Stimulated activated CD8-positive, alpha-beta memory T cell treated with anti-CD3 and anti-CD28 coated beads, Interleukin-2, amount 100 ng/mL, for 48 hours (primary cell): ENCODE measurements around the gene CFAP20.

Experiments used
- DNase-seq, 2 donors: peaks; one replicate each; pipeline ENCODE4 v3.0.0-alpha.2; 2020; ENCODE audit warnings: low read depth in 2 of 2

The CFAP20 gene

DNA sequence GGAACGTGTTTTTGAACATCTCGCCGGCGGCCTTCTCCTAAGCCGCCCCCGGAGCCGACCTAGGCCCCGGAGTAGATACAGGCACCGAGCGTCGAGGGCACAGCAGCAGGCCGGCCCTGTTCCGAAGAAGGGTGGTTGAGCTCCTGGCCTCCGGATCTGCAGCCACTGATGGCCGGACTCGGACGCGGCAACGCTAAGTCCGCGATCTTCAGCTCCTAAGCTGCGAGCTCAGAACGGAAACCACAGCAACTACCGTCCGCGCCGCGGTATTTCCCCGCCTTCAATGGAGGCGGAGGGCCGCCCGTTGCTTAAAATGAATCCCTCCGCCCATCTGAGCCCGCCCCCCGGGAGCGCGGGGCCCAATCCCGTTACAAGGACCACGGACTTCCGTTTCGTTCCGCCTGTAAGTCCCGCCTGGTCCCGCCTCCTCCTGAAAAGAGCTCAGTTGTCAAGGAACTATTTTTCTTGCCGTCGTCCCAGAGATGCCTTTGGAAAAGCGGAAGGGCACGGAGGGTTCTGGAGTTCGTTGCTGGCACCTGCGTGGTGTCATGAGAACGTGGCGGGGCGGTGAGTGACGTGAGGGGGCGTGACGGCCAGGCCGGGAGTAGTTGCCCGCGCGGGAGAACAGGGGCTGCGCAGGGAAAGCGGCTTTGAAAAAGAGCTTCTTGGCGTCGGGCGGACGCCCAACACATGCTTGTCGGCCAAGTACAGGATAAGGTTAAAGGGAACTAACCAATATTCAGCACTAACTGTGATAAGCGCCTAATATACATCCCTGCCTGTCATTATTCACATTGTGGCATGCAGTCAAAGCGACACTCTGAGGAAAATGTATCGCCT, at the start of gene CFAP20:
Gene CFAP20 (minus strand): TSS at position 285 of the 840 bp plus-strand sequence. CDS start 266 bp downstream, at position 19.
- peak; percentile 94 to 95 for DNase-seq

DNA sequence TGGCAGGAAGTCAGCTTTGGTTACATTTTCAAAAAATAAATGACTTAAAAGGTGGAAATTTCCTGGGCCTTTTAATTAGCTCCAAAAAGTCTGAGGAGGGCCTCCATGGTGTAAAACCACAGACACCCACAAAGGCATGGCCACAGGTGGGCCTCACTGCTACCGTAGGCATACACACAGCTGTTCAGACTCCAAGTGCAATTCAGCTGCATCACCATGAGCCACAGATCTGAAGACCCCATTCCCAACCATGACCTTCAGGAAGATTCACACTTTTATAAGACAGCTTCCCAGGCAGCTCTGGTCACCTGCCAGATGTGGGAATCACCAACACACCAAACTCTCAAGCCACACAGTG, 48.2 kb upstream of the CFAP20 start:
- DNase-seq, result no peak

DNA sequence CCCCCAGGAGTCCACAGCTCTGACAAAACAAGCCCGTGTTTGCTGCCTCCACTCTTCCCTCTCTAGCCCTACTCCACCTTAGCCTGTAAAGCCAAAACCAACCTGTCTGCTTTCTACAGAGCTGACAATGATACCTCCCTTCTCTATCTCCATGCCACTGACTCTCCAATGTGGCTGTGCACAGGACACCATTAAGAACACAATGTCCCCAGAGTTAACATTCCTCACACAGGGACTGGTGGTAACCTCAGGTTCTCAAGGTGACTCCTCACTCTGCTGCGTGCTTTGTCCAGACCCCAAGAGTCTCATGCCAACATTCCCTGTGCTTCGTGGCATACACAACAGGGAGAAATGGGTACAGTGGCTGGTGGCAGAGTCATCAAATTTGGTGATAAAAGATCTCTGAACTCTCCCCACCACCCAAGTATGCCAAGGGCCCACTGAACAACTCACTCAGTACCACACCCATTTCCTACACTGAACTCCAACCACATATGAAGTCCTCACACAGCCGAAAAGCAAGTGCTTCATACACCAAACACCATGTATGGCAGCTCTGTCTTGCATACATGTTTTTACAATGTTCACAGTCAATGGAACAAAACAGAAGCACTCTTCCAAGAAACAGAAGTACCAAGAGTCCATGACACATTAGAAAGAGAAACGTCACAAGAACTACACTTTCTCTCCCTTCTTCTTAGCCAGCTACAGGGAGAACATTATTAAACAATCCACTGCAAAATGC, 47.6 kb upstream of the CFAP20 start:
- no peak for DNase-seq

DNA sequence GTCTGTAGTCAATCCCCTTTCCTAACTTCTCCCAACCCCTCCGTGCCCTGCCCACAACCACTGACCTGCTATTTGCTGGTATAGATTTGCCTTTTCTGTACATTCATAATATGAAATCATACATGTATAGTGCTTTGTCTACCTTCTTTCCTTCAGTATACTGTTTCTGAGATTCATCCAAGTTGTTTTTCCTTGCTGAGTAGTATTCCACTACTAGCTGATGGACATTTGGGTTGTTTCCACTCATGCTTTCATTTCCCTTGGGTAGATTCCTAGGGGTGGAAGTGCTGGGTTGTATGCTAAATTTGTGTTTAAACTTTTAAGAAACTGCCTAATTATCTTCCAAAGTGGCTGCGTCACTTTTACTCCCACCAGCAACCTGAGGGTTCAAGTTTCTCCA, 41.0 kb upstream of the CFAP20 start:
- DNase-seq, result no peak

DNA sequence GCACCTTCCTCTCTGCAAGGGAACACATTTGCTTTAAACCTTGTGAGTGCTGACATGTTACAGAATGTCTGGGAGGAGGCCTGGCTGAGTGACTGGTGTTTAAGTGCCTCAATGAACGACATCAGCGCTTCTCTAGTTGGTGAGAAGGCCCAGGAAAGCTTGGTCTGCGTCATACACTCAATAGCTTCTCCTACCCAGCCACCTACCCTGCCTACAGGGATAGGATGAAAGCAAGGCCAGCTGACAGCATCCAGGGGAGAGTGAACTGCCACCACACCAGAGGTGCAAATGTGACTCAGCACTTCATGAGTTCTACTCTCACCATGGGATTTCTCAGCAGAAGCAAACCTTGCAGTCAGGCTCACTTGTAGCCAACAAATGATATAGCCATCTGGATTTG, 31.7 kb upstream of the CFAP20 start:
- DNase-seq, result no peak

DNA sequence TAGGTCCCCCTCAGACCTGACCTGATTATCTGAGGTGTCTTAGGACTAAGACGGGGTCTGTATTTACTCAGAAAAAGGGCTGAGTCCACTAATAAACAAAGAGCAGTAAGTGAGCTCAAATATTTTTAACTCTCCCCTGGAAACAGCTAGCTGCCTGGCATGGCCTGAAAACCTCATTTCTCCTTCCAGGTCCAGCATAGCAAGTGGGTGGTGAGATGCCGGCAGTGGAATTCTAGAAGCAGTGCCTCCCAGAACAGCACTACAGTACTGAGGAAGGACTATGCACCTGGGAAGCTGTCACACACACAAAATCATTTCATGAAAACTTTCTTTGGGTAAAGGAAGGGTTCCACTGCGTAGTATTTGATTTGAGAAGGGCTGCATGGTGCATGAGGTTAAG, 29.5 kb upstream of the CFAP20 start:
- DNase-seq, result no peak

DNA sequence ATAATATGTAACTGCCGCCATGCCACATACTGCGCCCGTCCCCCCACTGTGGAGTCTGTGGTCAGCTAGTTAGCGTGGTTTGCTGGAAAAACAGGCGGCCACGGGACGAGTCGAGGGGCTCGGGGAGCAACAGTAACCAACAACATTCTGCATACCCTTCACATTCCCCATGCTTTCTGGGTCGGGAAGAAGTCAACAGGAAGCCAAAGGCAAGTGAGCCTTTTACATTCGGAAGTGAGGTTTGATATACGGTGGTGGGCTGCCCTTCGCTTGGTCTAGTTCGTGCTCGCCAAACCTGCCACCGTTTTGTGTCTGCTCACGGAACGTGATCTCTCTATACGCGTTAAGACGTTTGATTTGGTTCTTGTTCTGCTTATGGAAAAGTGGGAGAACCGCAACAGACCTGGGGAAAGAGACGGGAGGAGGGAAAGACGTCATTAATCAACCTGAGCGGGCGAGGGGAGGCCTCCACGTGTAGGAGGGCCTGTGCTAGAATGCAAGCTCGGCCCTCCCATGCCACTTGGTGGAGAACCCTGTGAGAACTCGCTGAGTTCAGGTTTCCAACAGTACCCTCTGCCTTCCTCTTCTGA, 28.9 kb upstream of the CFAP20 start:
- no peak for DNase-seq

DNA sequence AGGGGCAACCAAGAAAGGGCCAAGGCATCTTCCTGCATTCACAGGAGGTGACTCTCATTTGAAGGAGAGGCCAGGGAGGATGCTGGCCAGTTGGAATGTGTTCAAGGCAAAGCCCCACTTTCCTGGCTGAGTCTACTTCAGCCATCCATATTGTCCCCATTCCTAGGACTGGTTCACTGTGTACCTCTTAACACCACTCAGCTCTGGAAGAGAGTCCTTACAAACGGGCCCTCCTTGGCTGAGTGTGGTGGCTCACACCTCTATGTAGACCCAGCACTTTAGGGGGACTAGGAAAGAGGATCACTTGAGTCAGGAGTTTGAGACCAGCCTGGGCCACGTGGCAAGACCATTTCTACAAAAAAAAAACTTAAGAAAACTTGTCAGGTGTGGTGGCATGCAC, 28.1 kb upstream of the CFAP20 start:
- DNase-seq, result no peak

DNA sequence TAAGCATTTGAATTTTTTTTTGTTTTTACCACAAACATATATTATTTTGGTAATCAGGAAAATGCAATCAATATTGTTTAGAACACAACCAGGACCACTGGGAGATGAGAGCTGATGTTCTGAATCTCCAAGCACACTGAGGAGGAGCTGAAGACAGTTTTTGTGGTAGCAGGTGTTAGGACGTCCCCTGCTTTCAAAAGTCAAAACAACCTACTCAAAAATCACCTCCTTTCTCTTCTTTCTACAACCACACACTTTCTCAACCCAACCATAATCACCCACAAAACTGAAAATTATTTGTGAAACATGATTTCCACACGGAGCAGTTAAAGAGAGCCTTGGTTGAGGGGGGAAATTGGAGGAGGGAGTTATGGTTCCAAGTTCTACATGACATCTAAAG, 26.7 kb upstream of the CFAP20 start:
- DNase-seq, result no peak

DNA sequence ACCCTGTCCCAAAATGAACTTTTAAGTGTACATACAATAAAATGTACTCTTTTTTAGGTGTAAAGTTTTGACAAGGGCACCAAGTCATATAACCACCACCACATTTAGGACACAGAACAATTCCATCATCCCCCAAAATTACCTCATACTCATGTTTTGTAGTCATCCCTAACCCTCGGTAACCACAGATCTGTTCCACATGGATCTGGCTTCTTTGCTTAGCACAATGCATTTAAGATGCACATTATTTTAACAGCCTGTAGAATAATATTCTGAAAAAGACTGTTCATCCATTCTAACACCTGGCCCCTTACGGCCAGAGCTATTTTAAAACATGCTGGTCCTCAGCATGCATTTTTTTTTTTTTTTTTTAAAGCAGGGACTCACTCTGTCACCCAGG, 25.2 kb upstream of the CFAP20 start:
- no peak for DNase-seq

DNA sequence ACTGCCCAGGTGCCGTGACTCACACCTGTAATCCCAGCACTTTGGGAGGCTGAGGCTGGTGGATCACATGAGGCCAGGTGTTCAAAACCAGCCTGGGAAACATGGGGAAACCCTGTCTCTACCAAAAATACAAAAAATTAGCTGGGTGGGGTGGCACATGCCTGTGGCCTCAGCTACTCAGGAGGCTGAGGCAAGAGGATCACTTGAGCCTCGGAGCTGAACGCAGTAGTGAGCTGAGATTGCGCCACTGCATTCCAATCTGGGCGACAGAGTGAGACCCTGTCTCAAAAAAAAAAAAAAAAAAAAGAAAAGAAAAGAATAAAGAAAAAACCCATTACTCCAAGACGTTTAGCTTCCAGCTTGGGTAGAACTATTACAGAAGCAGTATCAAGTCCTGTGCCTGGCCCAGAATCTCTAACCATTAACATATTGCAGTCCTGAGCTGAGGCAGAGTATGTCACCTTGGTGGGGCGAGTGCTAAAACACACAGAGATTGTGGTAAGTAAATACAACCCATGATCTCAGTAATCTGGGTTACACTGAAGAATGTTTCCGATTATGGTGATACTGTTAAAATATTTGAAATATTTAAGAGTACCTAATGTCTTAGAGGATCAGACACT, 23.2 kb upstream of the CFAP20 start:
- no peak for DNase-seq

DNA sequence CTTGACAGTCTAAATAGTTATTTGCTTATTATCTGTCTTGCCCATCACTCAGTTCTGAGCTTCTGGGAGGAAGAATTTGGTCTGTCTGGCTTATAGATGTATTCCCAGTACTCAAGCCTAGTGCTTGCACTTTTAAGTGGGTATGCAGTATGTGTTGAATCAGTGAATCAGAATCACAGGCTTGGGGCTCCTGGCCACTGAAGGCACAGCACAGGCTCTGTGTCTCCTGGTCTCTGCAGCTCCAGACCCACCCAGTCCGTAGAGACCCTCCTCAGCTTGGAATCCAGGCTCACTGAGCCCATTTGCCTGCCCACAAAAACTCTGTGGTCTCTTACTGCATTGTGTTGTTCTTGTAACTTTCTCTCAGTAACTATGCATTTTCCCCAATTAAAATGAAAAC, 19.3 kb upstream of the CFAP20 start:
- DNase-seq, result no peak

DNA sequence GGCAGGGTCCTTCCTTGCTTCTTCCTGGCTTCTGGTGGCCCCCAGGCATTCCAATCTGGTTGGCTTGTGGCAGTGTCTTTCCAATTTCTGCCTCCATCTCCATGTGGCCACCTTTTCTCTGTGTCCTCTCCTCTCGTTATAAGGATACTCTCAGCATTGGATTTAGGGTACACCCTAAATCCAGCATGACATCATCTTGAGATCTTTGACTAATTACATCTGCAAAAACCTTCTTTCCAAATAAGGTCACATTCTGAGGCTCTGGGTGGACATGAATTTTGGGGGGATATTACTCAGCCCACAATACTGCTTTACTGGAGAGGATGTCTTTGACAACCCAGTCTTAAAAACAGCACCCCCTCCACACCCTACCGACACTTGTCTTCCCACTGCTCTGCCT, 18.9 kb upstream of the CFAP20 start:
- DNase-seq, result no peak

DNA sequence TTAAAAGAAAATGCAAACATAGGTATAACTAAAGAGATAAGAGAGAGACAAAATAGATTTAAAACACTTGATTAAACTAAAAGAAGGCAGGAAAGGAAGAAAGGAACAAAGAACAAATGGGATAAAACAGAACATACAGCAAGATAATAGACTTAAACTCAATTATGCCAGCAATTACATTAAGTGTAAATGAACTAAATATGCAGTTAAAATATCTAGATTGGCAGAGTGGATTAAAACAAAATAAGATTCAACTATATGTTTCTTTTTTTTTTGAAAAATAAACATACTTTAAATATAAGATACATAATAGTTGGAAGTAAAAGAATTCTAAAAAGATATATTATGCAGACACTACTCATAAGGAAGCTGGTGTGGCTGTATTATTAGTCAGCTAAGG, 9.7 kb upstream of the CFAP20 start:
- DNase-seq, result no peak

DNA sequence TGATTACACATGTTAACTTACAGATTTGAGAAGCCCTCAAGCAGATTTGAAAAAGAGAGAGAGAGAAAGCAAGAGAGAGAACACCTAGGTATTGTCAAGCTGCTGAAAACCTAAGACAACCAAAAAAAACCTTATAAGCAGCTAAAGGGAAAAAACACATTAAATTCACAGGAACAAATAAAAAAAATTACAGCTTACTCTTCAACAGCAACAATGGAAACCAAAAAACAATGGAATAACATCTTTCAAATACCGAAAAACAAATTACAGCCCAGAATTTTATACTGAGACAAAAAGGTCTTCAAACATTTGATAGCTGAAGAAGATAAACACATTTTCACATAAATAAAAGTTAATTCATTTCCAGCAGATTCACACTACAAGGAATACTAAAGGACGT, 8.4 kb upstream of the CFAP20 start:
- DNase-seq, result no peak

DNA sequence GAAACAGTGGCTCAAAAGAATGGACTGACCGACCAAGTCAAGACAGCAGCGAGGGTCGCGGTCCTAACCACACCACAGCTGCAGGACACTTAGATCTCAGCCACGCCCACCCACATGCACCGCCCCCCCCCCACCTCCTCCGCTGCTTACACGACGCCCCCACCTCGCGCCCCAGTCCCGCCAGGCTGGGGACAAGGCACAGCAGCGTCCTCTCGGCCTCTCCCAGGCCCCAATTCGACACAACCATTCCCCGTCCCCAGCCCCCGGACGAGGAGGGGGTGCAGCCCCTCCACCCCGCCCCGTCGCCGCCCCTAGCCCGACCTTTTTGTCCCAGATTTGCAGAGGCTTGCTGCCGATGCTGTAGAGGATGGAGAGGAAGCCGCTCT, 477 bp downstream of the CFAP20 start:
- DNase-seq, result peak in 1 of 2 donors; percentile 11

DNA sequence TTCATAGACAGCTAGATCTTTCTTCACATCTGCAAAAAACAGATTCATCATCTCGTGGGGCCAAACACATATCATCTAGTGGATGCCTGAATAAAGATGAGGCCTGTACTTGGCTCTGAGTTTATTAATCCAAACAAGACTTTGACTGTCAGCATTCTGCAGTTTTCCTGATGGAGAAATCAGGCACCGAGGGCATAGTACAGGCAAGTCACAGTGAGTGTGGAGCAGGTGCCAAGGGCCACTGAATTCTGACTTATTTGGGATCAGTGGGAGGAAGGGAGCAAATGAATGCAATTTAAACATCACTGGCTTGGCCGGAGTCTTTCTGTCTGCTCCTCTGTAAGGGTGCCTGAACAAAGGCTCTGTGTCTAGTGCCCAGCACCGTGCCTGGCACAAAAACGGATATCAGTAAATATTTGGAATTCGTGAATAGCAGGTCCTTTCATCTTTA, 975 bp downstream of the CFAP20 start:
- no peak for DNase-seq

DNA sequence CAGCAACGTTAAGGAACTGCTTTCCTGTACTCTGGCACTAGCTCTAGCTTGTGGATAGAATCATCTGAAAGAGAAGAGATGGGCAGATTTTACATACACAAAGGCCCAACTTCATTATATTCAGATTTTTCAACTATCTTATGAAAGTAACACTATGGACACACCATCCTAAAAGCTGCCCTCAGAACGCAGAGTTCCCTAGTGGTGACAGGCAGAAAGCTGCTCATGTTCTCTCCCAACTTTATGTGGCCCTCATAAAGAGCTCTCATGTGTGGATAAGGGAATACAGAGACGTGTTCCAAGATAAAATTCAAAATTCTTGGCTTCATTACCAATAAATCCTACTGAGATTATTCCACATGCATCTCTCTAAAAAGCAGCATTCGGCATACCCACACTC, 1.5 kb downstream of the CFAP20 start:
- no peak for DNase-seq

DNA sequence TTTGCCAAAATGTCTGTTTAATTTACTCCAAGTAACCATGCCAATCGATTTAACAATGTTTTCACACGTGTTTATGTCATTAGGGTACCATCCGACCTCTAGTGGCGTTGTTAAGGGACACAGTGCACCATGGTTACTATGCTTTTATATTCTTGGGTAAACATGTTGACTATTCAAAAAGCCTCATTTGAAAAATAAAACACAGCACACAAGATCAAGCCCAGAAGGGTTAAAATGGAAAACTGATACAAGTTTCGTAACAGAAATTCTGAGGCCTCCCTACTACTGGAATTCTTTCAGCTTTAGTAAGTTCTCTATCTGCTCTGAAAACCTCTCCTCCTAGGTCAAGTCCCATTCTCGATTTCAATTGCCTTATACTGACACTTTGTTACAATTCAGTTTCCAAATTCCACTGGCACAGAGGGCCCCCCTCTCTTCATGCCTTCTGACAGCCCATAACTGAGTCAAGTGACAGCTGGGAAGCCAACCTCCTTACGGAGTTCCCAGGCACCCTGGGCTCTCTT, 2.1 kb downstream of the CFAP20 start:
- no peak for DNase-seq

DNA sequence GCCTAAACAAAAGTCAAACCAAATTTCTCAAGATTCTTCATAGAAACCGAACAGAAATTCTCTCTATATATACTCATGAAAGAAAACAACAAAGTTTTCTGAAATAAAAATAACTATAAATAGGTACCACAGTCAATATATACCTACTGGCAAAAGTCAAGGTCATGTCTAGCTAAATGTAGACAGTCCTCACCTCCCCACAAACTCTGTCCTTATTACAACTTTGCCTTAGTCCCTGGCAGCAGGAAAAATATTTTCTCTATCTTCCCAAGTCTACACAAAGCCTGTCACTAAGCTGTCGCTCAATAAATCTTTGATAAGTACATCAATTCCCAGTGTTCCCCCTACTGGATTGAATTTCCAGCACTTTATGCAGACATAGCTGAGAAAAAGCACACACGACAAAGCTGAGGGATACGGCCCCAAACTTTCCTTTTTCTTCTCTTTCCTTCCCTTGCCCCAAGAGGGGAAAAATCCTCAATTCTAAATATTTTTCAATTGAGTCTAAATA, 2.7 kb downstream of the CFAP20 start:
- no peak for DNase-seq

DNA sequence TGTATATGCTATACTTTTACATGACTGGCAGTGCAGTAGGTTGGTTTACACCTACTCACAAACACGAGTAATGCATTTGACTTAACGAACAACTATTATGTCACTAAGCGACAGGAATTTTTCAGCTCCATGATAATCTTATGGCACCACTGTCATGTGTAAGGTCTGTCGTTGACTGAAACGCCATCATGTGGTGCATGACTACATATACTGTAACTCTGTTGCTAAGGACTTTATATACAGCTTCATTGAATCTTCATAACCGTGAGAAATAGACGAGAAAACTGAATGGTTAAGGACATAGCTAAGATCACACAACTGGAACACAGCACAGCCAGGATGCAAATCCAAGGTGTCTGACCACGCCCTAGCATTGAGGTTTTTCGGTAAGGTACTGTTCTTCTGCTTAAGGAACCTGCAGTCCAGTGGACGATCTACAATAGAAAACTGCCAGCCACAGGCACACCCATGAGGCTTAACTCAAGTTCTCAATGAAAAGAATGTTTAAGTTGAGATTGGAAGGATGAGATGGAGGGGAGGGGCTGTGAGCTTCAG, 3.3 kb downstream of the CFAP20 start:
- DNase-seq, result no peak

DNA sequence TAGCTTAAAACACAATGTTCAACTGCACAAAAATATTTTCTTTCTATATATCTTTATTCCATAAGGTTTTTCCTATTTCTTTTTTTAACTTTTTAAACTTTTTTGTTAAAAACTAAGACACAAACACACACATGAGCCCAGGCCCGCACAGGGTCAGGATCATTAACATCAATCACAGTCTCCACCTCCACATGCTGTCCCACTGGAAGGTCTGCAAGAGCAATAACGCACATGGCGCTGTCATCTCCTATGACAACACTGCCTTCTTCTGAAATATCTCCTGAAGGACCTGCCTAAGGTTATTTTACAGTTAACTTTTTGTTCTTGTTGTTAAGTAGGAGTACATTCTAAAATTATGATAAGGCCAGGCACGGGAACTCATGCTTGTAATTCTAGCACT, 4.1 kb downstream of the CFAP20 start:
- DNase-seq, result no peak
